Mammary epithelial cell (primary cell): ENCODE data around the gene ROBO1.

Experiments used
- CTCF ChIP-seq, 2 donors: IDR thresholded peaks in 1 of 2; conservative IDR thresholded peaks in 1 of 2; 2 replicates each; pipeline ENCODE4 v1.5.1; 2011 to 2012; ENCODE audit warnings: inconsistent platforms in 2 of 2, low read length in 2 of 2, mild to moderate bottlenecking in 2 of 2, control low read depth in 1 of 2, low read depth in 1 of 2; ENCODE audit not compliant: insufficient read depth in 1 of 2; ENCODE audit errors: extremely low read depth in 1 of 2
- EZH2 ChIP-seq: IDR thresholded peaks from 2 replicates; pipeline ENCODE4 v1.6.1; 2012; ENCODE audit warnings: low read length, inconsistent platforms, borderline replicate concordance

GRCh38 chr3:79246875-79247724 is 520.7 kb downstream of the ROBO1 start:
- TF ChIP-seq CTCF (conservative IDR thresholded peaks at IDR 0.05 in 1 of 2, IDR thresholded peaks at IDR 0.05 in 1 of 2; ENCODE audit: extremely low read depth in 1 of 2, insufficient read depth in 1 of 2, low read depth in 1 of 2, low read length in 2 of 2) (no peak), EZH2 (no peak)
